K562 (cell line): ENCODE measurements around the gene TOMM22. TPM values are rescaled to one million over a fixed set of nuclear protein-coding genes. Genes with fewer than 3 reads are reported as not detected.
A peak's percentile ranks its signal among the peaks of the same experiment; 100 is the strongest.

ENCODE experiments used
- ATAC-seq: fragments of 200-7000 bp; cut with Tn5 transposase; 3 replicates; pipeline ENCODE4 v1.9.1; 2020; ENCODE audit warnings: moderate library complexity
- BruUV-seq: library from RNA; stranded (reverse); fragments of 400-500 nt; replicated peaks from 2 replicates; lab custom pipeline; 2021; lab: Mats Ljungman, UMichigan
- CTCF ChIA-PET: fragments of 300-600 bp; formaldehyde crosslinking; extraction: SDS; loops from one replicate; lab custom pipeline; 2021; ENCODE audit warnings: low intra/inter-chr PET ratio; lab: Yijun Ruan, JAX
- POLR2A ChIA-PET: fragments of 300-600, 350-650 bp; sonication (Branson Sonifier 250); formaldehyde crosslinking; extraction: SDS; loops from one replicate; lab custom pipeline; 2021; ENCODE audit warnings: antibody characterized with exemption, inconsistent platforms; lab: Yijun Ruan, JAX
- DNase-seq, 4 experiments: peaks; one replicate each; pipeline versions ENCODE4 v3.0.0 to v3.0.0-alpha.2; 2011 to 2018; ENCODE audit warnings: low spot score in 3 of 4, mixed read lengths in 3 of 4; ENCODE audit errors: extremely low read depth in 1 of 4
- FAIRE-seq: peaks from 2 replicates; lab custom pipeline; 2011; peaks lifted over from hg19 to GRCh38; lab: Jason Lieb, UNC
- H2AFZ ChIP-seq: 2 replicates; pipeline ENCODE4 v1.6.0; 2011; ENCODE audit warnings: low read depth, low read length, control low read depth, inconsistent platforms
- H3K27ac ChIP-seq: fragments of 200-600 bp; 3 replicates; pipeline ENCODE4 v1.8.0; 2011; ENCODE audit warnings: low read depth, mild to moderate bottlenecking, control low read depth, inconsistent platforms, low read length, moderate library complexity, mixed read lengths; ENCODE audit errors: extremely low read depth
- H3K27me3 ChIP-seq, 2 experiments: fragments of 300-600 bp in 1 of 2; 2 replicates in 1 of 2; 3 replicates in 1 of 2; pipeline versions ENCODE4 v1.6.0 to v1.8.0; 2011; ENCODE audit warnings: inconsistent platforms in 2 of 2, low read length in 2 of 2, mild to moderate bottlenecking in 1 of 2, mixed read lengths in 1 of 2, moderate library complexity in 1 of 2; ENCODE audit not compliant: control insufficient read depth in 2 of 2, insufficient read depth in 2 of 2
- H3K36me3 ChIP-seq: fragments of 300-600 bp; 3 replicates; pipeline ENCODE4 v1.8.0; 2011; ENCODE audit warnings: mild to moderate bottlenecking, low read length, inconsistent platforms; ENCODE audit not compliant: control insufficient read depth, insufficient read depth
- H3K4me1 ChIP-seq, 2 experiments: fragments of 200-600 bp in 1 of 2; replicated peaks in 1 of 2; 2 replicates in 1 of 2; 3 replicates in 1 of 2; pipeline versions ENCODE4 v1.5.1 to v1.8.0; 2011; ENCODE audit warnings: inconsistent platforms in 2 of 2, low read length in 2 of 2, mild to moderate bottlenecking in 1 of 2, mixed read lengths in 1 of 2, moderate library complexity in 1 of 2; ENCODE audit not compliant: control insufficient read depth in 2 of 2, insufficient read depth in 2 of 2
- H3K4me2 ChIP-seq: 2 replicates; pipeline ENCODE4 v1.6.1; 2011; ENCODE audit warnings: low read length, control low read depth, inconsistent platforms, mixed read lengths; ENCODE audit not compliant: insufficient read depth
- H3K4me3 ChIP-seq: fragments of 200-600 bp; sonication (generic), shearing (Covaris generic); 2 replicates; pipeline ENCODE4 v1.5.1; 2016; ENCODE audit warnings: control low read depth, inconsistent platforms
- H3K79me2 ChIP-seq: fragments of 200-600 bp; 3 replicates; pipeline ENCODE4 v1.8.0; 2011; ENCODE audit warnings: low read length, inconsistent platforms; ENCODE audit not compliant: control insufficient read depth, insufficient read depth
- H3K9ac ChIP-seq, 2 experiments: 2 replicates each; pipeline versions ENCODE4 v1.6.0 to v1.6.1; 2011; ENCODE audit warnings: low read depth in 2 of 2, low read length in 2 of 2, control low read depth in 1 of 2, inconsistent platforms in 1 of 2, mild to moderate bottlenecking in 1 of 2, mixed read lengths in 1 of 2; ENCODE audit not compliant: insufficient read depth in 1 of 2
- H3K9me1 ChIP-seq: one replicate; pipeline ENCODE4 v1.6.0; 2011; ENCODE audit warnings: inconsistent platforms, mild to moderate bottlenecking, low read length, moderate library complexity; ENCODE audit not compliant: control insufficient read depth, insufficient read depth
- H3K9me3 ChIP-seq: replicated peaks from 2 replicates; pipeline ENCODE4 v1.5.1; 2011; ENCODE audit warnings: low read depth, low read length, inconsistent platforms; ENCODE audit not compliant: control insufficient read depth, insufficient read depth
- H4K20me1 ChIP-seq: replicated peaks from 2 replicates; pipeline ENCODE4 v1.6.1; 2011; ENCODE audit warnings: low read length, inconsistent platforms, mixed read lengths; ENCODE audit not compliant: control insufficient read depth, insufficient read depth
- ADNP ChIP-seq: fragments of 200-800 bp; sonication (Bioruptor generic); IDR thresholded peaks from 2 replicates; pipeline ENCODE4 v1.6.1; 2016; ENCODE audit warnings: missing genetic modification characterization, missing compliant biosample characterization
- ATF1 ChIP-seq, 2 experiments: fragments of 450-650 bp in 1 of 2; IDR thresholded peaks; 2 replicates each; pipeline ENCODE4 v1.6.1; 2016; ENCODE audit warnings: missing compliant biosample characterization in 1 of 2, missing genetic modification characterization in 1 of 2
- E4F1 ChIP-seq: fragments of 250-450 bp; sonication (Bioruptor Pico); IDR thresholded peaks from 2 replicates; pipeline ENCODE4 v1.5.0; 2021; ENCODE audit warnings: mild to moderate bottlenecking, borderline replicate concordance
- EGR1 ChIP-seq: fragments of 450-650 bp; conservative IDR thresholded peaks from 2 replicates; pipeline ENCODE4 v1.6.1; 2017; ENCODE audit warnings: mild to moderate bottlenecking
- NCOA2 ChIP-seq, 2 experiments: fragments of 450-650 bp; IDR thresholded peaks; 2 replicates each; pipeline ENCODE4 v1.6.1; 2018; ENCODE audit warnings: mild to moderate bottlenecking in 2 of 2, moderate library complexity in 1 of 2; ENCODE audit not compliant: partially characterized antibody in 2 of 2
- NFE2 ChIP-seq: IDR thresholded peaks from 2 replicates; pipeline ENCODE4 v1.6.1; 2014; ENCODE audit warnings: antibody characterized with exemption, low read depth
- PBX2 ChIP-seq, 2 experiments: IDR thresholded peaks in 1 of 2; conservative IDR thresholded peaks in 1 of 2; 2 replicates each; pipeline ENCODE4 v1.6.1; 2016; ENCODE audit warnings: low read depth in 2 of 2, mild to moderate bottlenecking in 1 of 2, missing compliant biosample characterization in 1 of 2, missing genetic modification characterization in 1 of 2, moderate library complexity in 1 of 2
- TEAD1 ChIP-seq, 2 experiments: fragments of 450-650 bp in 1 of 2; sonication (generic) in 1 of 2; formaldehyde crosslinking; IDR thresholded peaks; 2 replicates each; pipeline versions ENCODE4 v1.4.0 to v1.8.0; 2020 to 2022; ENCODE audit warnings: mild to moderate bottlenecking in 2 of 2, missing genetic modification reagents in 1 of 2
- TEAD4 ChIP-seq, 2 experiments: sonication (generic) in 1 of 2; formaldehyde crosslinking in 1 of 2; IDR thresholded peaks; 2 replicates each; pipeline versions ENCODE4 v1.6.1 to v1.8.0; 2012 to 2022; ENCODE audit warnings: borderline replicate concordance in 1 of 2, inconsistent platforms in 1 of 2, low read length in 1 of 2, mild to moderate bottlenecking in 1 of 2, missing genetic modification reagents in 1 of 2
- USF2 ChIP-seq: sonication (generic); formaldehyde crosslinking; IDR thresholded peaks from 2 replicates; pipeline ENCODE4 v1.5.0; 2020; ENCODE audit warnings: missing genetic modification reagents
- ZBTB43 ChIP-seq: sonication (generic); formaldehyde crosslinking; IDR thresholded peaks from 2 replicates; pipeline ENCODE4 v1.8.0; 2023; ENCODE audit warnings: mild to moderate bottlenecking, missing genetic modification reagents
- ZC3H4 ChIP-seq: sonication (generic); formaldehyde crosslinking; IDR thresholded peaks from 2 replicates; pipeline ENCODE4 v1.9.0; 2021; ENCODE audit warnings: missing genetic modification reagents, borderline replicate concordance
- ZNF316 ChIP-seq: fragments of 450-650 bp; IDR thresholded peaks from 2 replicates; pipeline ENCODE4 v1.6.1; 2016
- WGBS: fragments of 100-300 bp; shearing (Covaris generic); methylation state at CpG from one replicate; pipeline ENCODE4 v1.1.6; 2016; ENCODE audit warnings: low coverage, mixed read lengths; ENCODE audit not compliant: insufficient coverage; ENCODE audit errors: missing lambda C conversion rate; 5-methylcytosine and 5-hydroxymethylcytosine counted together
- in situ Hi-C: fragments of 300-500 bp; cut with MboI; formaldehyde crosslinking; loops from 4 replicates; pipeline ENCODE4 v1.15.0; 2018; ENCODE audit warnings: inconsistent platforms, mixed read lengths
- intact Hi-C: fragments of 100-400 bp; cut with micrococcal nuclease; formaldehyde crosslinking; loops from 2 replicates; pipeline ENCODE4 v1.14.2; 2022
- polyA plus RNA-seq, 8 experiments: library from polyadenylated mRNA; depleted of rRNA in 4 of 8; stranded (reverse) in 5 of 8; unstranded in 3 of 8; fragments of >200 nt; fragmentation: Nextera tagmentation in 2 of 8; fragmentation: Illumina TruSeq in 1 of 8; extraction: Ambion mirVana in 2 of 8; extraction: Trizol in 1 of 8; gene quantifications; 2 replicates each; pipeline versions ENCODE4 v1.2.1 to v1.2.3, GENCODE V29; 2011 to 2014; ENCODE audit warnings: inconsistent platforms in 1 of 8, missing spikeins in 1 of 8
- total RNA-seq, 7 experiments: library from RNA; depleted of rRNA in 6 of 7; stranded (reverse); fragments of >200 nt in 6 of 7; fragmentation: Illumina TruSeq in 2 of 7; extraction: Trizol in 2 of 7; gene quantifications; 2 replicates each; pipeline versions ENCODE4 v1.2.1 to v1.2.3, GENCODE V29; 2011 to 2021; ENCODE audit warnings: low replicate concordance in 1 of 7

TOMM22 gene
- total and polyA plus RNA-seq, 9 of the 15 experiments (the other 6 are each of a cell fraction or from before 2014, with no cell fraction given): 25.8 to 108 (median 73.8) TPM

- no peak for DNase-seq
- peaks cover 27% of the 10 kb centered on the region for H3K36me3 ChIP-seq
- H3K4me1 ChIP-seq: peaks cover 41 to 42% of the 10 kb centered on the region in 2 experiments; a peak in 4 of 5 replicates
- BruUV-seq: TSS peak; percentile 86
- no peak for FAIRE-seq
- no peak overlapping the region for H2AFZ ChIP-seq
- no peaks in the 10 kb centered on the region for H3K9me1 ChIP-seq
- 3% methylated on average over 6 of the region's 6 CpGs for WGBS
- ChIA-PET POLR2A (interaction anchor here (0.6 to 1.5 kb wide), 6 partner anchors 13 to 820 kb away, joined by 3 to 9 read pairs (median 3); partner anchors contain the start of genes ATF4 and TOMM22), CTCF (no interaction called here)
- H3K79me2 ChIP-seq: peaks cover 60% of the 10 kb centered on the region
- no peaks in the 10 kb centered on the region for H3K27me3 ChIP-seq
- peak overlapping the region; percentile 89 for H3K4me3 ChIP-seq
- peak overlapping the region; percentile 86 to 96; a peak in 3 of 4 replicates for H3K9ac ChIP-seq
- no peaks in the 10 kb centered on the region for H3K9me3 ChIP-seq
- H4K20me1 ChIP-seq: no peaks in the 10 kb centered on the region; the same call in 1 of the 2 replicates
- peak overlapping the region; percentile 89 for H3K27ac ChIP-seq
- H3K4me2 ChIP-seq: peak overlapping the region; percentile 83
- ATAC-seq: no peak
- in situ Hi-C loops (no loop called here), intact Hi-C loops (no loop called here)
- no peak for TF ChIP-seq PBX2 (CRISPR knock-in tag; IDR thresholded peaks at IDR 0.05; ENCODE audit: low read depth)
- peak; percentile 56 for TF ChIP-seq PBX2 (tag; conservative IDR thresholded peaks at IDR 0.05; ENCODE audit: low read depth)
- TF ChIP-seq E4F1 (CRISPR knock-in tag): no peak
- TF ChIP-seq TEAD4 (IDR thresholded peaks at IDR 0.05; ENCODE audit: low read length): 0 out of 2 replicates have a peak, but pooled peaks have one; percentile 23
- TF ChIP-seq TEAD4 (CRISPR knock-in tag; IDR thresholded peaks at IDR 0.05; ENCODE audit: borderline replicate concordance): no peak
- no peak for TF ChIP-seq ATF1 (CRISPR knock-in tag; IDR thresholded peaks at IDR 0.05)
- no peak for TF ChIP-seq ATF1 (tag; IDR thresholded peaks at IDR 0.05)
- no peak for TF ChIP-seq NCOA2 (IDR thresholded peaks at IDR 0.05; ENCODE audit: partially characterized antibody in 2 of 2)
- TF ChIP-seq ADNP: no peak
- TF ChIP-seq EGR1: no peak
- TF ChIP-seq TEAD1 (CRISPR knock-in tag; IDR thresholded peaks at IDR 0.05): no peak
- 0 out of 2 replicates have a peak, but pooled peaks have one; percentile 38 for TF ChIP-seq ZC3H4
- TF ChIP-seq ZBTB43 (CRISPR knock-in tag): no peak
- TF ChIP-seq NFE2: 0 out of 2 replicates have a peak, but pooled peaks have one; percentile 44
- TF ChIP-seq USF2 (CRISPR knock-in tag): no peak
- TF ChIP-seq ZNF316: peak; percentile 19; the same call in 1 of the 2 replicates
Measured at GRCh38 chr22:38699784-38700183, 18.0 kb downstream of the TOMM22 start.
